Sigmoid colon (tissue), 7 donors: ENCODE data around the gene VSTM4. TPM values are rescaled to one million over a fixed set of nuclear protein-coding genes. Genes with fewer than 3 reads are reported as not detected.

ENCODE experiments used
- DNase-seq: peaks from one replicate; pipeline ENCODE4 v3.0.0-alpha.2; 2019
- H3K27ac ChIP-seq, 4 donors: fragments of 200-600 bp; sonication (generic); one replicate each; pipeline ENCODE4 v1.5.1; 2016 to 2019; ENCODE audit warnings: mild to moderate bottlenecking in 1 of 4
- H3K27me3 ChIP-seq, 3 donors: fragments of 200-600 bp; sonication (generic); one replicate each; pipeline ENCODE4 v1.5.1; 2019; ENCODE audit warnings: mild to moderate bottlenecking in 1 of 3
- H3K36me3 ChIP-seq, 4 donors: fragments of 200-600 bp; sonication (generic); one replicate each; pipeline ENCODE4 v1.5.1; 2016 to 2019
- H3K4me1 ChIP-seq, 4 donors: fragments of 200-600 bp; sonication (generic); one replicate each; pipeline ENCODE4 v1.5.1; 2017 to 2019
- H3K4me3 ChIP-seq, 4 donors: fragments of 200-600 bp; sonication (generic); one replicate each; pipeline ENCODE4 v1.5.1; 2017 to 2019; ENCODE audit warnings: mild to moderate bottlenecking in 2 of 4, moderate library complexity in 1 of 4
- H3K9me3 ChIP-seq, 4 donors: fragments of 200-600 bp in 3 of 4; sonication (generic) in 3 of 4; one replicate each; pipeline versions ENCODE4 v1.5.1 to v1.6.1; 2013 to 2019
- CTCF ChIP-seq, 4 experiments: fragments of 450-650 bp in 3 of 4; fragments of 200-600 bp in 1 of 4; IDR thresholded peaks; one replicate each; pipeline ENCODE4 v1.5.1; 2016 to 2019; ENCODE audit warnings: antibody characterized with exemption in 4 of 4, mild to moderate bottlenecking in 3 of 4, moderate library complexity in 2 of 4
- EP300 ChIP-seq, 4 donors: sonication (generic); formaldehyde crosslinking; IDR thresholded peaks; one replicate each; pipeline ENCODE4 v1.6.1; 2017; ENCODE audit warnings: antibody characterized with exemption in 4 of 4
- POLR2A ChIP-seq, 2 donors: fragments of 450-650 bp; IDR thresholded peaks; one replicate each; pipeline ENCODE4 v1.6.1; 2016; ENCODE audit warnings: antibody characterized with exemption in 2 of 2, mild to moderate bottlenecking in 2 of 2, moderate library complexity in 2 of 2
- POLR2AphosphoS5 ChIP-seq, 4 donors: sonication (generic); formaldehyde crosslinking; IDR thresholded peaks; one replicate each; pipeline ENCODE4 v1.6.1; 2017; ENCODE audit warnings: antibody characterized with exemption in 4 of 4
- WGBS, 2 donors: extraction: QIAGEN DNeasy Blood & Tissue Kit; methylation state at CpG; one replicate each; pipeline ENCODE4 v1.1.7; 2013; 5-methylcytosine and 5-hydroxymethylcytosine counted together
- intact Hi-C: fragments of 100-400 bp; cut with DNase I; formaldehyde crosslinking; loops from one replicate; pipeline ENCODE4 v1.15.1; 2023
- polyA plus RNA-seq, 3 donors: library from polyadenylated mRNA; stranded (reverse); fragments of 200-250 nt; gene quantifications; one replicate each; pipeline ENCODE4 v1.2.3, GENCODE V29; 2013
- total RNA-seq, 4 donors: library from RNA; depleted of rRNA; stranded (reverse); fragments of >200 nt; gene quantifications; one replicate each; pipeline ENCODE4 v1.1.0, GENCODE V29; 2016
- donor health status: healthy with polysubstance abuse.
- donor health status: Bipolar disorder and iron deficiency.
- donor health status: healthy.

VSTM4 gene
- total and polyA plus RNA-seq, 7 donors = 0.23 to 13.3 (median 9.5) TPM

DNA sequence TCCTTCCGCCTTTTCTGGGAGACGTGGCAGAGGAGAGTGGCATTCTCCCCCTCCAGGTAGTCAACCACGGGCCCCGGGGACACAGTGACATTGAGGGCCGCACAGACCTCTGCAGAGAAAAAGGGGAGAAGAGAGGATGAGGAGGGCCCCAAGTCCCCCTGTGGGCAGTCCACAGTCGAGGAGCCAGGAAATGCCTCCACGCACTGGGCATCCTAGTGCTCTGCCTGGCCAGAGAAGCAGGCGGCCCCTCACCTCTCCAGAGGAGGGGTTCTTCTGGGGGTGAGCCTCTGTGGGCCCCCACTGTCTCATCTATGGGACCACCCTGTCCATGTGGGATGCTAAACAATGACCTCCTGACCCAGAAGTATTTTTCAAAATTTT, 7.4 kb downstream of the VSTM4 start:
- TF ChIP-seq POLR2A (IDR thresholded peaks at IDR 0.05) (no peak), EP300 (IDR thresholded peaks at IDR 0.05) (no peak), CTCF (IDR thresholded peaks at IDR 0.05) (no peak), POLR2AphosphoS5 (IDR thresholded peaks at IDR 0.05) (no peak)
- DNase-seq = no peak
- Histone ChIP-seq H3K36me3 (peaks cover 0 to 6% (median 0%) of the 10 kb centered on the region in 4 donors), H3K4me1 (peaks cover 0 to 55% (median 44%) of the 10 kb centered on the region in 4 donors), H3K4me3 (no peak overlapping the region), H3K27ac (no peak overlapping the region), H3K9me3 (no peaks in the 10 kb centered on the region), H3K27me3 (no peaks in the 10 kb centered on the region)
- intact Hi-C loops = no loop called here
- WGBS, 2 donors = 88 to 91% methylated on average over 8 of the region's 8 CpGs

GRCh38 chr10:49107111-49107886, 8.0 kb downstream of the VSTM4 start:
- Histone ChIP-seq H3K9me3 (no peaks in the 10 kb centered on the region), H3K27me3 (no peaks in the 10 kb centered on the region), H3K27ac (peak overlapping the region in 3 of 4 donors; percentile 10 to 50 (median 41)), H3K4me1 (peaks cover 0 to 49% (median 41%) of the 10 kb centered on the region in 4 donors), H3K4me3 (no peak overlapping the region), H3K36me3 (peaks cover 0 to 6% (median 0%) of the 10 kb centered on the region in 4 donors)
- no peak for DNase-seq
- TF ChIP-seq POLR2AphosphoS5 (IDR thresholded peaks at IDR 0.05) = no peak
- TF ChIP-seq CTCF (IDR thresholded peaks at IDR 0.05) = no peak
- no peak for TF ChIP-seq EP300 (IDR thresholded peaks at IDR 0.05)
- TF ChIP-seq POLR2A (IDR thresholded peaks at IDR 0.05) = no peak
- intact Hi-C loops = no loop called here
- 94 to 96% methylated on average over 17 of the region's 17 CpGs for WGBS, 2 donors

GRCh38 chr10:49106451-49106850, 8.9 kb downstream of the VSTM4 start:
- 66 to 68% methylated on average over 7 of the region's 7 CpGs for WGBS, 2 donors
- Histone ChIP-seq H3K4me3 (no peak overlapping the region), H3K27ac (peak overlapping the region in 3 of 4 donors; percentile 10 to 50 (median 41)), H3K9me3 (no peaks in the 10 kb centered on the region), H3K36me3 (peaks cover 0 to 6% (median 0%) of the 10 kb centered on the region in 4 donors), H3K4me1 (peaks cover 0 to 48% (median 39%) of the 10 kb centered on the region in 4 donors), H3K27me3 (no peaks in the 10 kb centered on the region)
- peak in 1 of 4 donors; percentile 15 for TF ChIP-seq POLR2AphosphoS5 (IDR thresholded peaks at IDR 0.05)
- no peak for TF ChIP-seq POLR2A (IDR thresholded peaks at IDR 0.05)
- DNase-seq = peak; percentile 83
- intact Hi-C loops = no loop called here

DNA sequence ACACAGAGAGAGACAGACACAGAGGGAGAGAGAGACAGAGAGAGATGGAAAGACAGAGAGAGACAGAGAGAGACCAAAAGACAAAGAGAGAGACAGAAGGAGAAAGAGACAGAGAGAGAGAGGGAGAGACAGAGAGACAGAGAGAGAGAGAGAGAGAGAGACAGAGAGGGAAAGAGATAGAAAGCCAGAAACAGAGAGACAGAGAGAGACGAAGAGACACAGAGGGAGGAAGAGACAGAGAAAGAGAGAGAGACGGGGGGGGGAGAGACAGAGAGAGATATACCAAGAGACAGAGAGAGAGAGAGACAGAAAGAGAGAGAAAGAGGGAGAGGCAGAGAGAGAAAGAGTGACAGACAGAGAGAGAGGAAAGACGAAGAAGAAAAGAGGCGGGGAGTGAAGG, 10.2 kb downstream of the VSTM4 start:
- Histone ChIP-seq H3K27ac (no peak overlapping the region), H3K9me3 (no peaks in the 10 kb centered on the region), H3K4me1 (peaks cover 0 to 39% (median 34%) of the 10 kb centered on the region in 4 donors), H3K4me3 (no peak overlapping the region), H3K27me3 (no peaks in the 10 kb centered on the region), H3K36me3 (peaks cover 0 to 6% (median 0%) of the 10 kb centered on the region in 4 donors)
- no peak for DNase-seq
- no peak for TF ChIP-seq POLR2AphosphoS5 (IDR thresholded peaks at IDR 0.05)
- WGBS, 2 donors = 71 to 79% methylated on average over 4 of the region's 4 CpGs
- intact Hi-C loops = no loop called here

- H3K4me3 ChIP-seq = no peak overlapping the region
- H3K4me1 ChIP-seq = peaks cover 0 to 32% (median 28%) of the 10 kb centered on the region in 4 donors
- H3K36me3 ChIP-seq = peaks cover 0 to 6% (median 0%) of the 10 kb centered on the region in 4 donors
- no peaks in the 10 kb centered on the region for H3K27me3 ChIP-seq
- TF ChIP-seq POLR2AphosphoS5 (IDR thresholded peaks at IDR 0.05) (no peak), EP300 (IDR thresholded peaks at IDR 0.05) (no peak)
- no peaks in the 10 kb centered on the region for H3K9me3 ChIP-seq
- 71 to 80% methylated on average over 5 of the region's 5 CpGs for WGBS, 2 donors
- no peak for DNase-seq
- no peak overlapping the region for H3K27ac ChIP-seq
- intact Hi-C loops = no loop called here
Observed at GRCh38 chr10:49104323-49104722, 11.0 kb downstream of the VSTM4 start.

- Histone ChIP-seq H3K36me3 (peaks cover 0 to 6% (median 0%) of the 10 kb centered on the region in 4 donors), H3K9me3 (no peaks in the 10 kb centered on the region), H3K27ac (no peak overlapping the region), H3K27me3 (no peaks in the 10 kb centered on the region), H3K4me3 (no peak overlapping the region), H3K4me1 (peaks cover 0 to 32% (median 26%) of the 10 kb centered on the region in 4 donors)
- WGBS, 2 donors = 77 to 85% methylated on average over 4 of the region's 4 CpGs
- TF ChIP-seq POLR2A (IDR thresholded peaks at IDR 0.05) (no peak), EP300 (IDR thresholded peaks at IDR 0.05) (no peak), CTCF (IDR thresholded peaks at IDR 0.05) (no peak), POLR2AphosphoS5 (IDR thresholded peaks at IDR 0.05) (no peak)
- DNase-seq = no peak
- intact Hi-C loops = no loop called here
Observed at GRCh38 chr10:49103761-49104160, 11.6 kb downstream of the VSTM4 start.
